Measurements from ENCODE around the gene SLC28A3.

The SLC28A3 gene

DNA sequence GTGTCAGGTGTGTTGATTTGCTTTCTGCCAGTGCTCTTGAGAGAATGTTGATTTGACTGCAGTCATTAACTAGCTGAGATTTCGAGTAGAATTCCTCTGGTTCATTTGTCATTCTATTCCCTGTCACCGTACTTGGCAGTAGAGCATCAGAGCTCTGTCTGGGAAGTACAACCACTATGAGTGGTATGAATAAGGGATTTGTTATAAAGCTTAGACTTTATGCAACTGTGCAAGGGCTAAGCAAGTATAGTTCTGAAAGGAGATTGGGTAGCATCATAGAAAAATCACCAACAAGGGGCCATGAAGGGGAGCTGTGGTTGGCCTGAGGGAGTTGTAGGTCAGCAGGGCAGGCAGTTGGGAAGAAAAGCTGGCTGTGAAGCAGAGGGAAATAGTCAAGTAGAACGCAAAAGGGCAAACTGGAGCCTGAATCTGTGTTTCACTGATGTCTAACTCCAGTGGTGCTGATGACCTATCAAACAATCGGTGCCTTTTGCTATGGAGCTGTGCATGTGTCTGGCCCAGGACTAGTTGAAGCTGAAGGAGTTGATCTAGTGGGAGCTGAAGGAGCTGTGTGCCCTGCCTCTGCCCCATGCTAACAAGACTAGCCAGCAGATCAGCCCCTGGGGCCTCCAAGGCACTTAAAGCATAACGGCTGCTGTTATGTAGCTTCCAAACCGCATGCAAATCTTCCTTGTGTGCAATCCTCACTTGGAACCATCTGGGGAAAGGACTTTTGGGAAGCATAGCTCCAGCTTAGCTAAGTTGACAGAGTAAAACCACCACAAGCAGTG is 110.0 kb downstream of the SLC28A3 start:
- no peak for FAIRE-seq

- no peak for FAIRE-seq
Observed at GRCh38 chr9:84229191-84229590, 111.4 kb downstream of the SLC28A3 start.

- FAIRE-seq: no peak
Observed at GRCh38 chr9:84228130-84228720, 112.3 kb downstream of the SLC28A3 start.

- no peak for FAIRE-seq
Observed at GRCh38 chr9:84226126-84226525, 114.4 kb downstream of the SLC28A3 start.

All from G401.6 (cell line).